UCSD-AML1 (cell line): Measurements from ENCODE around the gene BRCC3.
A peak's percentile ranks its signal among the peaks of the same experiment; 100 is the strongest.

Experiments
- DNase-seq: peaks from one replicate; lab custom pipeline; 2025; ENCODE audit not compliant: unreplicated experiment; lab: John Stamatoyannopoulos, UW

BRCC3 gene

DNA sequence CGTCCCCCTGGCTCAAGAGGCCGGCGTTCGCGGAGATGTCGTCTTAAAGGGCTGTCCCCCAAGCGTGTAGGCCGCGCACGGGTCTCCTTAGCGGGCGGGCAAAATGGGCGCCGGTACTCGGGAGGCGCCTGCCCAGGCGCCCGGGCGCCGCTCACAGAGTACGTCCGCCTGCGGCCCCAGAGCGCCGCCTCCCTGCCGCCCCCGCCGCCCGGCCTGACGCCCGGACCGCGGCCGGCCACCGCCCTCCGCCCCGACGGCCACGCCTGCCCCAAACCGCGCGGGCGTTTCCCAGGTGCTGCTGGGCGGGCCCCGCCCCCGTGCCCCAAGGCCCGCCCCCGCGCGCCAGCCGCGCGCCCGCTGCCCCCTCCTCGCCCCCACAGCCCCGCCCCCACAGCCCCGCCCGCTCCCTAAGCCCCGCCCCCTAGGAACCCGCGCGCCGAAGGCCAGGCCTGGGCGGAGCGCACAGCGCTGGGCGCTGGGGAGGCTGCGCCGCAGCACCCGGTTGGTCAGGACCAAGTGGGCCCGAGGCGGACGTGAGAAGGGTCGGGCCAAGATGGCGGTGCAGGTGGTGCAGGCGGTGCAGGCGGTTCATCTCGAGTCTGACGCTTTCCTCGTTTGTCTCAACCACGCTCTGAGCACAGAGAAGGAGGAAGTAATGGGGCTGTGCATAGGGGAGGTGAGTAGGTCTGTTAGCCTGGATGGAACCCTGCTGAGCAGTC lies at the start of gene BRCC3, which contains the start of the genes CMC4 and MTCP1:
BRCC3 (plus strand) TSS at position 534 of the 719 bp plus-strand sequence; CDS start at position 554, 20 bp downstream.
CMC4 (minus strand) TSS at position 162 of the 719 bp plus-strand sequence. CDS start 7,113 bp downstream, outside the sequence.
MTCP1 (minus strand) TSS at position 162 of the 719 bp plus-strand sequence. CDS start 5,126 bp downstream, outside the sequence.
- peak; percentile 92 for DNase-seq

DNA sequence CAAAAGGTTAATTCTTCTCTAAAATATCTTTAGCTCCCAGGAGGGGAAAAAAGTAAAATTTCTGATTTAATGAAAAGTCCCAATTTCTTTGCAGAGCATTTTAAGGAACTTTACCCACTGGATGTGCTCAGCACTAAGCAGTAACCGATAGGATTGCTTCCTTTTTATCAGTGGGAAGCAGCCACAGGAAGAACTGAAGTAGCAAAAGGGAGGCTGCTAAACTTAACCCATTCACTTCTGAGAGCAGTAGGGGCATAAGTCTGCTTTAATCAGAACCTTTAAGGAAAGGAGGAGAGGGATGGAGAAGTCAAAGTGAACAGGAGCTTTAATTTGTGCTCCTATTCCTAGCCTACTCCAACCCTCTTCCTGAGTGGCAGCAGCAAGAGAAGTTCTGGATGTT lies 48.7 kb upstream of the BRCC3 start, which contains the start of gene F8:
F8 (minus strand) TSS at position 139 of the 400 bp plus-strand sequence. CDS start 171 bp downstream, outside the sequence.
- no peak for DNase-seq

DNA sequence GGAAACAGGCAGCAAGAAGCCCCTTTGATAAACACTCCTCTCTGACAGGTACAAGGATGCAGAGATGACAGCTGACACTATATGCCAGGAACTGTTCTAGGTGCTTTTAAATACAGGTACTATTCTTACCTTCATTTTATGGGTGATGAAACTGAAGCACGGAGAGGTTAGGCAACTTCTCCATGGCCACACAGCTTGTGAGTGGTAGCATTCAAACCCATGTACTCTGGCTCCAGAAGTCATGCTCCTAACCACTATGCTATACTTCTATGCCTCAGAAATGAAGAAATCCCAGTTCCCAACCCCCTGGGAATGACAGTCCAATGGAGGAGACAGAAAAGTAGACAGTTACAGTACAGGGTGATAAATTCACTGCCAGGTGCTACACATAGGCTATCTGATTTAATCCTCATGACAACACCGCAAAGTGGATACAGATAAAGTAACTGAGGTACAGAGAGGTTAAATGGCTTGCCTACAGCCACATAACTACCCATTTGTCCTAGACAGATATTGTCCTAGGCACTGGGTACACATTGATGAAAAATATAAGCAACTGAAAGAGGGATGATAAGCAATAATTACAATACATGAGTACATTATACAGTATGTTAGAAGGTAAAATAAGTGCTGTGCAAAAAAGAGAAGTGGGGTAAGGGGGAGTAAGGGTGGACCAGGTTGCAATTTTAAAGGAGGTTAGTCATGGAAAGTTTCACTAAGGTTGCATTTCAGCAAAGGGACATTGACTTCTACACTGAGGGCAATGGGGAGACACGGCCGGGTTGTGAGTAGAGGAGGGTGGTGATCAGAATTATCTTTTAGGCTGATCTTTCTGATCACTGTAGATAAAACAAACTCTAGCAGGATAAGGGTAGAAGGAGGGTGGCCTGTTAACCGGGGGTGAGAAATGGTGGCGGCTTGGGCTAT lies 47.1 kb upstream of the BRCC3 start:
- DNase-seq, result no peak

DNA sequence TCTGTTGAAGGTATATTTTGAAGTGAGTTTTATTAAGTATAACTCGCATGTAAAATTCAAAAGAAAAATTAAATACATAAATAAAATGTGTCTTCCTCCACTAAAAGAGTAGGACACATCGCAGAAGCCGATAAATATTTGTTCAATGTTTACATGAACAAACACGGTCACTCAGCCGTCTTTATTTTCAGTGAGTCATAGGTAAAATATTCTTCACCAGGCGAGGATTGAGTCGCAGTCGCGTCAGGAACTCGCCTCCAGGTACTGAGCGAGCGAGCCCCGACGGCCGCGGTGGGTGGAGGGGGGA lies 44.9 kb upstream of the BRCC3 start:
- no peak for DNase-seq

DNA sequence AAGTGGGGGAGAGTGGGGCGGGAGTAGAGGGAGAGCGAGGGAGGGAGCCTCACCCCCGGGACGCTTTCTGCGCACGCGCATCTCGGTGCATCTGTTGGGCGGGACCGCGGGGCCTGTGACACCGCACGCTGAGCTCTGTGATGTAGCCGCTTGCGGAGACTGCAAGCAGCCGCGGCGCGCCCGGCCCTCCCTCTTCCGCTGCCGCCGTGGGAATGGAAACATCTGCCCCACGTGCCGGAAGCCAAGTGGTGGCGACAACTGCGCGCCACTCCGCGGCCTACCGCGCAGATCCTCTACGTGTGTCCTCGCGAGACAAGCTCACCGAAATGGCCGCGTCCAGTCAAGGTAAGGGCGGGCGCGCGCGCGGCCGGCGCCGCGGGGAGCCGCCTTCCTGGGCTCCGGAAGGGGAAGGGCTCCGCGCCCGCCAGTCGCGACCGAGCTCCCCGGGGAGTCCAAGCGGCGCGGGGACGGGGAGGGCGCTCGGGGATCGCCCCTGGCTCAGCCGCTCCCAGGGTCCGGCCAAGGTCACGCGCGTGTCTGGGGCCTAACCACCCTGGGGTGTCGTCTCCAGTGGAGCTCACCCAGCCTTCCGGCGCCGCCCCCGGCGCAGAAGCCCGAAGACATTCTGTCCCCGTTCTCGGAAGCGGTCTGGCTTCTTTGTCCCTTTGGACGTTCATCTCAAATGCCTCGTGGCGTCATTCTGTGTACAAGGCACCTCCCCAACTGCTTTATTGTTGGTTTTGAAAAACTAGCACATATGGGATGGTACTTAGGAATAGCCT lies 44.4 kb upstream of the BRCC3 start, which contains the start of gene FUNDC2:
FUNDC2 (plus strand) TSS at position 118 of the 782 bp plus-strand sequence; CDS start at position 213, 95 bp downstream.
- DNase-seq, result peak; percentile 95

DNA sequence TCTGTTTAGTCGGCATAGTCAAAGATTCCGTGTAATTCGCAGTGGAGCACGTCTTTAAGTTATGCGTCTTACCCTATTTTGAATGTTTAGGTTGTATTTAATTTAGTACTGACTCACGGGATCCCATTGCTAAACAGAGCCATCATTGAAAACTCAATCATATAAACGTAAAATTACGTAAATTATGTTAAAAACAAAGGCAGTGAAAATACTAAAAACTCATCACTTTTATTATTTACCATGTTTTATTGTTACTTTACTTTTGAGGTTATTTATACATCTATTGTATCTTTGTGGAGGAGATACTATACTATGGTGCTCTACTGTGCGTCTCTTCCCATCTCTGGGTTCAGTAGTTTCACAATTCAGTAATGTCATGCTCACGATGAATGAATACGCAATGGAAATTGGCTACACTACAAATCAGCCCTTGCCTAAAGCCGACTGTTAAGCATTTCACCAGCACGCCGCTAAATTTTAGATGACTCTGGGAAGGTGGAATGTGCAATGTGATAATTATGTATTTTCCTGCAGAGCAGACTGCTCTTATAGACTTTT lies 43.7 kb upstream of the BRCC3 start:
- DNase-seq, result no peak

DNA sequence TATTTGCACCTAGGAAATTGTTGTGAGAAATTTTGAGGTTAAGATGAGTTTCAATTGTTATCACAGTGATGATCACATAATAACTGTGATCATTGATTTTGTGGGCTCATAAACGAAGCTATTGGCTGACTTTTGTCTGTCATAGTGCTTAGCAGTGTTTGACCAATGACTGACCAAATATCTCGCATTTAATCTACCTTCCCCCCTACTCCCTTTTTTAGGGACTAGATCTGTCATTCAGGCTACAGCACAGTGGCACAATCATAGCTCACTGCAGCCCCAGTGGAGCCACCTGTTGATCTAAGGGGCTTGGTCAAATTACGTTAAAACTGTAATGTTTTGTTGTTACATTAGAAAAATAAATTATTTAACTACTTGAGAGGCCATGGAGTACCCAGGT lies 43.2 kb upstream of the BRCC3 start:
- DNase-seq, result no peak

DNA sequence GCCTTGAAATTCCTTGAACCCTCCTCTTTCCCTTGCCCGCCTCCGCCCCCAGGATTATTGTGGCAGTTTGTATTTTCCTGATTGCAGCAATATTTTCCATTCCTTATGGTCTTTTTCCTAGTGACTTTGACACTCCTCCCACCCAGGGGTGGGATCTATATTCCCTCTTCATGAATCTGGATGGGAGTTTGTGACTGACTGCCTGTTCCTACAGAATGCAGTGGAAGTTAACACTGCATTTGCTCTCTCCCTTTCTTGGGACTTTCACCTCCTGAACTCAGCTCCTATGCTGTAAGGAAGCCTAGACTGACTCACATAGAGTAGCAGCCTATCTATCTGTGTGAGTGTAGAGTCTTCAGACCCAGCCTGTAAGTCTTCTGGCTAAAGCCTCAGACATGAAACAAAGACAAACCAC lies 42.4 kb upstream of the BRCC3 start:
- DNase-seq, result no peak

DNA sequence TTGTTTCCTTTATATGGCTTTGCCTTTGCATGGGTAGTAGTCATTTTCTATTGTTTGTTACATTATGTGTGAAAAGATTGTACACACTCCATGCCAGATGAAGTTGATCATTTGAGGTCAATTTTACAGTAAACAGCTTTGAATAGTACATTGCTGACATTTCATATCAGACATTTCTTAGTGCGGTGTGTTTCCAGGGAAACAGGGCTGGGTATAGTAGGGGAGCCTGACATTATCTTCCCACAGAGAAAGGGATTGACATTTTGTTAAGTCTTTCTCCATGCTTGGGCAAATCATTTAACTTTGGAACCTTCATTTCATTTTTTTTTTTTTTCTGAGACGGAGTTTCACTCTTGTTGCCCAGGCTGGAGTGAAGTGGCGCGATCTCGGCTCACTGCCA lies 39.7 kb upstream of the BRCC3 start:
- DNase-seq, result no peak

DNA sequence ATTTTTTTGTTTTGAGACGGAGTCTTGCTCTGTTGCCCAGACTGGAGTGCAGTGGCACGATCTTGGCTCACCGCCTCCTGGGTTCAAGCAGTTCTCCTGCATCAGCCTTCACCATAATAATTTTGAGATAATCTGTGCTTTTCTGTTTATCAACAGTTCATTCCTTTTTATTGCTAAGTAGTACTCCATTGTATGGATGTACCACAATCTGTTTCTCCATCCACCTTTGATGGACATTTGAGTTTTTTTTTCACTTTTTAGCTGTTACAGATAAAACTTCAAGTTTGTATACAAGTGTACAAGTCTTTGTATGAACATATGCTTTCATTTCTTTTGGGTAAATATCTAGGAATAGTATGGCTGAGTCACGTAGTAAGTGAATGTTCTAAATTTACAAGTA lies 35.6 kb upstream of the BRCC3 start:
- no peak for DNase-seq

DNA sequence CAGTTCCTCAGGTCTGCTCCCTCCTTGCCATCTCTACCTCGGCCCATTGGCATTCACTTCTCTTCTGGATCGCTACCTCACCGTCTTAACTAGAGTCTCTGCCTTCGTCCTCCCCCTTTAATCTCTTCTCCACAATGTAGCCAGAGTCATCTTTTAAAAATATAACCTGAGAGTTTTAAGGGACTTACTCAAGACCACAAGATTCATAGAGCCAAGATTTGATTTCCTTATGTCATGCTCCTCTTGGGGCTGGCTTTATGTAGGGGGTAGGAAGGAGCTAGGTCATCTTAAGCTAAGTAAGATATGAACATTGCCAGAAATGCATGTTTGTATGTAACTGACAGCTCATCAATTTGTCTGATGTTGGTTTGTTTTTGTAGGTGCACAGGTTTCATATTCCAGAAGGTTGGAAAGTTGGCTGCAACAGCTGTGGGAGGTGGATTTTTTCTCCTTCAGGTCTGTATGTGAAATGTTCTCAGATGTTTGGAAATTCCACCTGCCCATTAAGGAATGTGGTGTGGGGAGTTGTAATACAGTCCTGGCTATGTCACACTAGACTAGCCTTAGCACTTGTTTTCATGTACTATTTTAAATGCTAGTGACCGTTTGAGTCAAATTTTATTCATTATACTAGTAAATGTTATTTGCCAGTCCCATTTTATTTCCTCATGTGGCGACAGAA lies 25.0 kb upstream of the BRCC3 start:
- no peak for DNase-seq

DNA sequence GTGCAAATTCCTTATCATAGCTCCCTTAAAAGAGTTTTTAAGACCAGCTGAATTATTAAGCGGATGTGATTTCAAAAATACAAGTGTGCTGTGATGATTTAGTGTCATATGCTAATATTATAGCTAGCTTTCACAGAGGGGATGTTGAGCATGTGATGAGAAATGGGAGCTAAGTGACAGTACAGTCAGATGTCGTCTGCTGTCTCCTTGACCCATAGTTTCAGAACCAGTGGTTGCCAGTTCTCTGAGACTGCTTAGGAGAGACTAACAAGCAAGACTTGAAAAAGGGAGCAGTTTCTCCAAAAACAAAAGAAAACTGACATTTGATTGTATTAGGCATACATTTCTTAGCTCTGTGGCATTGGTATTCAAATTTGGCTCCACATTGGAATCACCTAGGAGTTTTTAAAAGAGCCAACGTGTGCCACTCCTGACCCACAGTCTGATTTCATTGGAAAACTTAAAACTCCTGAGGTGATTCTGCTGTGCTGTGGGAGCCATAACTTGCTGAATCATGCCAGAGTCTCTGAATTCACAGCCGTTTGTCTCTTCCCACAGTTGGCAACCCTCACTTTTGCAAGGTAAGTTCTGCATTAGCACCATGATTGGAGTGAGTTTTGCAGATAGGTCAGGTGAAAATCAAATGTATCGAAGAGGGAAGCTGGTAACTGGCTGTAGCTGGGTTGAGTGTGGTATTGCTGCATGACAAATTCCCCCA lies 24.3 kb upstream of the BRCC3 start:
- DNase-seq, result no peak

DNA sequence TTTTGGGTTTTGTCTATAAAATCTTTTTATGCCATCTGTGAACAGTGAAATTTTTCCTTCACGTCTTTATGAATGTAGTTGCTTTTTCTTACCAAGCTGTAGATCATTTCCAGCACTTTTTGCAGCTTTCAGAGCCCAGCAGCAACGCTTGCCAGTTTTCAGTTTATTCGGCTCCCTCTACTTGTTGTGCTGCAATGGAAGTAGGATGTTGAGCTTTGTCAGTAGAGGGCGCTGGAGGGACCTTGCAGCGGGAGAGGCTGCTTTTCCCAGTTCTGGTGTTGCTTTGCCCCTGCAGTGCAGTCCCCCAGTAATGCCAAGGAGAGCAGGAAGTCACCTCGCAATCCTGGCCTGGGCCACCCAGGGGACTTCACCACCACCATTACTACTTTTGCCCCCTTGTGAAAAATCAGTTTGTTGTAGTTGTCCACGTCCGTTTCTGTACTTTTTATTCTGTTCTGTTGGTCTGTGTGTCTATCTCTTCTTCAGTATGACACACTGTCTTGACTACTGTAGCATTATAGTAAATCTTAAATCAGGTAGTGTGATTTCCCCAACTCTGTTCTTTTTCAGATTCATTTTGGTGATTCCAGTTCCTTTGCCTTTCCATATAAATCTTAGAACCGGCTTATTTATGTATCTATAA lies 22.2 kb upstream of the BRCC3 start:
- peak; percentile 24 for DNase-seq

DNA sequence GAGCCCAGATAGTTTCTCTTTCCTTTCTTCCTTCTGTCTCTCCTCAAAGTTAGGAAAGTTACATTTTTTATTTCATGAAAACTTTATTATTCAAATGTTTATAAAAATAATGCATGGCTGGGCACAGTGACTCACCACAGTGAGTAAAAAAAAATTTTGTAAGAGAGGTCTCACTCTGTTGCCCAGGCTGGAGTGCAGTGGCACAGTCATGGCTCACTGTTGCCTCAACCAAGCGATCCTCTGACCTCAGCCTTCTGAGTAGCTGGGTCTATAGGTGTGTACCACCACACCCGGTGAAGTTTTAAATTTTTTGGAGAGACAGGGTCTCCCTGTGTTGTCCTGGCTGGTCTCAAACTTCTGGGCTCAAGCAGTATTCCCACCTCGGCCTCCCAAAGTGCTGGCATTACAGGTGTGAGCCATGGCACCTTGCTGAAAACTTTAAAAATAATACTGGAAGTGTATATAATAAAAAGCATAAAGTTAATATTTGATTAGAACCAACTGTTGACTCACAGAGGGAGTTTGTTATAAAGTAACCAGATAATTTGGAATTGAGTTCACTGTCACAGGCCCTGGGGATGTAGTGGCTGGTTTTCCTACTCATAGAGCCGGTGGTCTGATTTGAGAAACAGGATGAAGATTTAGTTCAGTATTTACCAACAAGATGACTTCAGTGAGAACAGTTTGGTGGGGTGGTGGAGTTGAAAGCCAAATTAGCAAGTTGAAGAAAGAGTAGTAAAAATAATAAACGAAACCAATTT lies 18.4 kb upstream of the BRCC3 start:
- DNase-seq, result no peak

DNA sequence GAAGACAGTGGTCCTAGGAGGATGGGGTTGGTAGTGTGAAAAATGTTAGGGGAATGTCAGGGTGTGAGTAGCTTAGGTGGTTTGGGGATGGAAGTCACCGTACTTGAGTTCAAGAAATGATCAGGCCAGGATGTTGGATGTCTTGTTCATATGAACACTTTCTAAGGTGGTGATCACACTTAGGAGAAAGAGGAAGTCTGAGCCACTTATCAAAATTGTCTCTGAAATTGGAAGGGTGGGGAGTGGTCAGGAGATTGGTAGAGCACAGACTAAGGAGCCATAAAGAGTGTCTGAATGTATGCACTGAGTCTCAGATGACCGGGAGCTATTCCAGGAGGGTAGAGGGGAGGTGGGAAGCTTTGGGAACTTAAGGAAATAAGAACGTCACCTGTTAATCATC lies 17.7 kb upstream of the BRCC3 start:
- DNase-seq, result no peak

DNA sequence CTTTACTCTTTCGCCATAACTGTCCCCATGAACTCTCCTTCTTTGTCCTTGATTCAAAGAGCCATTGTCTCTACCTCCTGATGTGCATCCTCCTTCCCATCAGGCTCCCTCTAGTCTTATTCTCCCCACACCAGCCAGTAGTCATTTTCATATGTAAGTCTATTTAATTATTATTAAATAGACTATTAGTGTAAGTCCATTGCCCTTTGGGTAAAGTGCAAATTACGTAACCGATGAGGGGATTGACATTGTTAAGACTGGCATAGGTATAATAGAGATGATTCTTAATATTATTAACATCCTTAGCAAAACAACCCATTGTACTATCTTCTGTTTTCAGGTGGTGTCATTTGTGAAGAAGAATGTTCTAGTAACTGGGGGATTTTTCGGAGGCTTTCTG lies 17.1 kb upstream of the BRCC3 start:
- no peak for DNase-seq

DNA sequence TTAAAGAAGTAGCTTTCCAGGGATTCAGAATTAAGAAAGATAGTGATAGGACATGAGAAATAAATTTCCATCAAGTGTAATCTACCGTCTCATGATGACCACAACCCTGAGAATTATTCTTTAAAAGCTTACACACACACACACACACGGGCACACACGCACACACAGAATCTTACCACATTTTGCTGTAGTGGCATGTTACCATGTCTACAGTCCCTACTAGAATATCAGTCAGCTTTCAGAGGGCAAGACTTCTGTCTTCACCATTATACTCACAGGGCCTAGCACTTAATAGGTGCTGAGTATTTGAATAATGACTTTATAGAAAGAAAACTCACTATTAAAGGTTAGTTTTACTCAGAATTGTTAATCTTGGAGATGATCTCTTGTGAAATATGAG lies 15.8 kb upstream of the BRCC3 start:
- DNase-seq, result no peak

DNA sequence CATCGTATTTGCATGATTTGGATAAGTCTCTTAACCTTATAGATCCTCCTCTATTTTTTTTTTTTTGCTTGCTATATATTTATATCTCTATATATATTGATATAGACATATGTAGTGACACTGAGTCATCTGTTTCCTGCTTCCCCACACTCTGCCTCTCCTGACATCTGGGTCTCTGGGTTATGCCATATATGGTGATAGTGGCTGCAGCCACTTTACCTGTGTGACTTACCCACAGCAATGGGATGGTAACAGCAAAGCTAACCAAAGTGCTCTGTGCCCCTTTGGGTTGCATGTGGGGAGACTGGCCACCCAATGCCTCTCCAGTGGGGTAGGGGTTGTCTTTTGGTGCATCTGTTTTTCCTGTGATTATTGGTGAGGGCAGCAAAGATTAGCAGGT lies 14.8 kb upstream of the BRCC3 start:
- no peak for DNase-seq
